Testis (tissue), 3 donors: Measurements from ENCODE around the gene SGTB. TPM values are rescaled to one million over a fixed set of nuclear protein-coding genes. Genes with fewer than 3 reads are reported as not detected.
"Not testable (repeated sequence)": the region's sequence is repeated elsewhere in the genome, so short reads cannot be mapped to it uniquely, and the experiment has no call there.

Experiments
- DNase-seq: peaks from one replicate; pipeline ENCODE4 v3.0.0-alpha.2; 2019
- H3K27ac ChIP-seq, 2 donors: fragments of 200-600 bp; sonication (generic); one replicate each; pipeline ENCODE4 v1.5.1; 2019
- H3K27me3 ChIP-seq: fragments of 200-600 bp; sonication (generic); one replicate; pipeline ENCODE4 v1.5.1; 2019
- H3K36me3 ChIP-seq: fragments of 200-600 bp; sonication (generic); one replicate; pipeline ENCODE4 v1.5.1; 2017; ENCODE audit warnings: low read depth; ENCODE audit errors: missing control alignments
- H3K4me1 ChIP-seq: fragments of 200-600 bp; sonication (generic); one replicate; pipeline ENCODE4 v1.5.1; 2019
- H3K4me3 ChIP-seq, 2 donors: fragments of 200-600 bp; sonication (generic); one replicate each; pipeline ENCODE4 v1.5.1; 2017 to 2019
- H3K9me3 ChIP-seq: fragments of 200-600 bp; sonication (generic); one replicate; pipeline ENCODE4 v1.5.1; 2017
- CTCF ChIP-seq, 3 experiments: fragments of 450-650 bp in 2 of 3; fragments of 200-600 bp in 1 of 3; sonication (generic) in 1 of 3; IDR thresholded peaks; one replicate each; pipeline ENCODE4 v1.5.1; 2016 to 2019; ENCODE audit warnings: antibody characterized with exemption in 3 of 3, mild to moderate bottlenecking in 2 of 3, moderate library complexity in 1 of 3
- POLR2A ChIP-seq: fragments of 450-650 bp; IDR thresholded peaks from one replicate; pipeline ENCODE4 v1.6.1; 2017; ENCODE audit warnings: antibody characterized with exemption, mild to moderate bottlenecking, moderate library complexity
- WGBS, 2 donors: methylation state at CpG; one replicate each; pipeline ENCODE4 v1.1.5; 2018; 5-methylcytosine and 5-hydroxymethylcytosine counted together
- intact Hi-C: fragments of 100-400 bp; cut with DNase I; formaldehyde crosslinking; loops from one replicate; pipeline ENCODE4 v1.15.1; 2023; ENCODE audit warnings: low total_unique reads
- polyA plus RNA-seq: library from polyadenylated mRNA; stranded (reverse); fragments of 350-450 nt; fragmentation: Illumina TruSeq; extraction: RNeasy Lipid Tissue Mini Kit (QIAGEN cat#74804); gene quantifications from one replicate; pipeline ENCODE4 v1.2.3, GENCODE V29; 2014; ENCODE audit warnings: low read depth, low replicate concordance; ENCODE audit not compliant: insufficient read depth
- total RNA-seq, 2 donors: library from RNA; depleted of rRNA; stranded (reverse); fragments of >200 nt; gene quantifications; one replicate each; pipeline ENCODE4 v1.2.3, GENCODE V29; 2016

Gene SGTB
- total and polyA plus RNA-seq, 3 donors from 2014 or later: 2.3 to 4.5 (median 3.8) TPM

- intact Hi-C loops: no loop called here
- Histone ChIP-seq H3K36me3 (no peaks in the 10 kb centered on the region), H3K27ac (no peak overlapping the region), H3K9me3 (no peaks in the 10 kb centered on the region), H3K27me3 (no peaks in the 10 kb centered on the region), H3K4me1 (no peaks in the 10 kb centered on the region), H3K4me3 (no peak overlapping the region)
- no peak for DNase-seq
- WGBS, 2 donors: 82 to 85% methylated on average over 7 of the region's 7 CpGs
- TF ChIP-seq POLR2A: no peak
- no peak for TF ChIP-seq CTCF (IDR thresholded peaks at IDR 0.05)
Measured at GRCh38 chr5:65737842-65738241, 15.9 kb upstream of the SGTB start.

GRCh38 chr5:65736011-65736410 is 14.1 kb upstream of the SGTB start:
- H3K4me3 ChIP-seq: no peak overlapping the region
- H3K27me3 ChIP-seq: no peaks in the 10 kb centered on the region
- H3K36me3 ChIP-seq: no peaks in the 10 kb centered on the region
- intact Hi-C loops: no loop called here
- WGBS, 2 donors: 77 to 83% methylated on average over 1 of the region's 1 CpG
- DNase-seq: no peak
- H3K9me3 ChIP-seq: no peaks in the 10 kb centered on the region
- H3K27ac ChIP-seq: no peak overlapping the region
- no peaks in the 10 kb centered on the region for H3K4me1 ChIP-seq
- no peak for TF ChIP-seq CTCF (IDR thresholded peaks at IDR 0.05)
- TF ChIP-seq POLR2A: no peak

- 85 to 100% methylated on average over 1 of the region's 1 CpG for WGBS, 2 donors
Measured at GRCh38 chr5:65734921-65735320, 13.0 kb upstream of the SGTB start.

GRCh38 chr5:65734196-65734775 is 12.4 kb upstream of the SGTB start:
- DNase-seq, intact Hi-C loops, H3K4me3 ChIP-seq, H3K27ac ChIP-seq, H3K36me3 ChIP-seq, H3K9me3 ChIP-seq, H3K27me3 ChIP-seq, H3K4me1 ChIP-seq: not testable (repeated sequence)
- WGBS, 2 donors: 78 to 83% methylated on average over 6 to 7 of the region's 7 CpGs

More at GRCh38 chr5:65734921-65735320, 13.0 kb upstream of the SGTB start:
- TF ChIP-seq POLR2A (no peak), CTCF (IDR thresholded peaks at IDR 0.05) (no peak)
- H3K27ac ChIP-seq: no peak overlapping the region
- no peak overlapping the region for H3K4me3 ChIP-seq
- H3K36me3 ChIP-seq: no peaks in the 10 kb centered on the region
- H3K9me3 ChIP-seq: no peaks in the 10 kb centered on the region
- intact Hi-C loops: no loop called here
- H3K4me1 ChIP-seq: no peaks in the 10 kb centered on the region
- no peak for DNase-seq
- H3K27me3 ChIP-seq: no peaks in the 10 kb centered on the region

GRCh38 chr5:65732046-65732445 is 10.1 kb upstream of the SGTB start:
- H3K4me1 ChIP-seq, H3K27me3 ChIP-seq, intact Hi-C loops, H3K36me3 ChIP-seq, DNase-seq, H3K4me3 ChIP-seq, H3K27ac ChIP-seq, H3K9me3 ChIP-seq: not testable (repeated sequence)
- WGBS, 2 donors: 90 to 92% methylated on average over 3 of the region's 3 CpGs

GRCh38 chr5:65730910-65731309 is 9.0 kb upstream of the SGTB start:
- WGBS, 2 donors: 61 to 79% methylated on average over 2 of the region's 2 CpGs
- no peak overlapping the region for H3K27ac ChIP-seq
- TF ChIP-seq POLR2A: no peak
- no peak for TF ChIP-seq CTCF (IDR thresholded peaks at IDR 0.05)
- DNase-seq: no peak
- no peaks in the 10 kb centered on the region for H3K36me3 ChIP-seq
- no peaks in the 10 kb centered on the region for H3K9me3 ChIP-seq
- intact Hi-C loops: no loop called here
- H3K27me3 ChIP-seq: no peaks in the 10 kb centered on the region
- H3K4me3 ChIP-seq: no peak overlapping the region
- H3K4me1 ChIP-seq: no peaks in the 10 kb centered on the region
